Lower lobe of right lung (tissue), 2 donors: ENCODE measurements around the gene COL12A1. TPM values are rescaled to one million over a fixed set of nuclear protein-coding genes. Genes with fewer than 3 reads are reported as not detected.

Experiments used
- ATAC-seq, 2 donors: fragments of 200-7000 bp; cut with Tn5 transposase; one replicate each; pipeline ENCODE4 v1.9.1; 2020 to 2022; ENCODE audit warnings: mild to moderate bottlenecking in 2 of 2, moderate library complexity in 2 of 2
- DNase-seq: peaks from one replicate; pipeline ENCODE4 v3.0.0-alpha.2; 2020
- H3K27ac ChIP-seq: fragments of 200-600 bp; one replicate; pipeline ENCODE4 v1.8.0; 2022
- H3K27me3 ChIP-seq: fragments of 200-600 bp; one replicate; pipeline ENCODE4 v1.8.0; 2022; ENCODE audit warnings: low read depth
- H3K36me3 ChIP-seq: fragments of 200-600 bp; one replicate; pipeline ENCODE4 v1.8.0; 2022; ENCODE audit warnings: mild to moderate bottlenecking
- H3K4me1 ChIP-seq: fragments of 200-600 bp; one replicate; pipeline ENCODE4 v1.8.0; 2022
- H3K4me3 ChIP-seq: fragments of 200-600 bp; one replicate; pipeline ENCODE4 v1.8.0; 2022; ENCODE audit warnings: mild to moderate bottlenecking
- H3K9me3 ChIP-seq: fragments of 200-600 bp; one replicate; pipeline ENCODE4 v1.8.0; 2022
- intact Hi-C: fragments of 100-400 bp; cut with DNase I; formaldehyde crosslinking; loops from one replicate; pipeline ENCODE4 v1.11.0; 2022
- total RNA-seq: library from RNA; stranded (reverse); fragmentation: NEBNext Ultra II Directional; extraction: Animal tissue kit (Norgen Biotek cat#: 25700); gene quantifications from one replicate; pipeline ENCODE4 v1.2.1, GENCODE V29; 2021
- TF ChIP-seq, protein P1 (sequence below): fragments of 200-600 bp; IDR thresholded peaks from one replicate; pipeline ENCODE4 v1.8.0; 2022; ENCODE audit warnings: antibody characterized with exemption, mild to moderate bottlenecking
- donor health status: DM: no; HTN: yes; CAD: no; lungs with severe emphysema.

The COL12A1 gene
- total RNA-seq, 1 donor from 2014 or later = 36.6 TPM

DNA sequence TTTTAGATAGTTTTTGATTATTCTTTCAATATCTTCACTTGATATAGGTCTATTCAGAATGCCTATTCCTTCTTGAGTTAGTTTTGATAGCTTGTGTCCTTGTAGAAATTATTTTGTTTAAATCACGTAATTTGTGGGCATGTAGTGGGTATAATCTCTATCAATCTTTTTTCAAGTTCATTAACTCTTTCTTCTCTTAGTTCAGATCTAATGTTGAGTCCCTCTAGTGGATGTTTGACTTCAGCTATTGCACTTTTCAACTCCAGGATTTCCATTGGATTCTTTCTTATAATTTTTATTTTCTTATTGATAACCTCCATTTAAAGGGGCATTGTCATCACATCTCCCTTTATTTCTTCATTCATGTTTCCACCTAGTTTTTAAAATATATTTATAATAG is 135.6 kb downstream of the COL12A1 start:
- H3K27ac ChIP-seq = no peak overlapping the region
- H3K36me3 ChIP-seq = no peaks in the 10 kb centered on the region
- intact Hi-C loops = no loop called here
- no peaks in the 10 kb centered on the region for H3K4me1 ChIP-seq
- ATAC-seq (no peak), DNase-seq (no peak)
- H3K27me3 ChIP-seq = no peaks in the 10 kb centered on the region
- no peaks in the 10 kb centered on the region for H3K9me3 ChIP-seq
- H3K4me3 ChIP-seq = no peak overlapping the region
- TF ChIP-seq, protein P1, sequence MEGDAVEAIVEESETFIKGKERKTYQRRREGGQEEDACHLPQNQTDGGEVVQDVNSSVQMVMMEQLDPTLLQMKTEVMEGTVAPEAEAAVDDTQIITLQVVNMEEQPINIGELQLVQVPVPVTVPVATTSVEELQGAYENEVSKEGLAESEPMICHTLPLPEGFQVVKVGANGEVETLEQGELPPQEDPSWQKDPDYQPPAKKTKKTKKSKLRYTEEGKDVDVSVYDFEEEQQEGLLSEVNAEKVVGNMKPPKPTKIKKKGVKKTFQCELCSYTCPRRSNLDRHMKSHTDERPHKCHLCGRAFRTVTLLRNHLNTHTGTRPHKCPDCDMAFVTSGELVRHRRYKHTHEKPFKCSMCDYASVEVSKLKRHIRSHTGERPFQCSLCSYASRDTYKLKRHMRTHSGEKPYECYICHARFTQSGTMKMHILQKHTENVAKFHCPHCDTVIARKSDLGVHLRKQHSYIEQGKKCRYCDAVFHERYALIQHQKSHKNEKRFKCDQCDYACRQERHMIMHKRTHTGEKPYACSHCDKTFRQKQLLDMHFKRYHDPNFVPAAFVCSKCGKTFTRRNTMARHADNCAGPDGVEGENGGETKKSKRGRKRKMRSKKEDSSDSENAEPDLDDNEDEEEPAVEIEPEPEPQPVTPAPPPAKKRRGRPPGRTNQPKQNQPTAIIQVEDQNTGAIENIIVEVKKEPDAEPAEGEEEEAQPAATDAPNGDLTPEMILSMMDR = no peak

DNA sequence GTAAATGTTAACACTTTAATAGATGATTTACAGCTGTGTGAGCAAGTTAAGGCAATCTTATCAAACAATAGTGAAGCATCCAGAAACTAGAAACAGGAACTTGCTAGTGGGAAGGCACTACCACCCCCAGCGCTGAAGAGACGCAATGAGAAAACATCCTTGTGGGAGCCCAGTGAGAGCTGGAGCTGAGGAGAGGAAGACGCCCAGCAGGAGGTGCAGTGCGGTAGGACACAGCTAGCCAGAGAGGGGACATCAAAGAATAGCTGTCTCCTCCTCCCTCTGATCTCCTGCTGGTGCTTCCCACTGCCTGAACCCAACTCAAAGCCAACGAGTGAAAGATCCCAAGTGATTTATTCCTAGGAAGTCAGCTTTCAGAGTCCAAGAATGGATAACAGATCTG is 140.3 kb downstream of the COL12A1 start:
- no peak for DNase-seq
- Histone ChIP-seq H3K4me1 (no peaks in the 10 kb centered on the region), H3K9me3 (no peaks in the 10 kb centered on the region), H3K27me3 (no peaks in the 10 kb centered on the region), H3K36me3 (no peaks in the 10 kb centered on the region), H3K4me3 (no peak overlapping the region), H3K27ac (no peak overlapping the region)
- ATAC-seq = no peak
- TF ChIP-seq, protein P1 = no peak
- intact Hi-C loops = no loop called here

DNA sequence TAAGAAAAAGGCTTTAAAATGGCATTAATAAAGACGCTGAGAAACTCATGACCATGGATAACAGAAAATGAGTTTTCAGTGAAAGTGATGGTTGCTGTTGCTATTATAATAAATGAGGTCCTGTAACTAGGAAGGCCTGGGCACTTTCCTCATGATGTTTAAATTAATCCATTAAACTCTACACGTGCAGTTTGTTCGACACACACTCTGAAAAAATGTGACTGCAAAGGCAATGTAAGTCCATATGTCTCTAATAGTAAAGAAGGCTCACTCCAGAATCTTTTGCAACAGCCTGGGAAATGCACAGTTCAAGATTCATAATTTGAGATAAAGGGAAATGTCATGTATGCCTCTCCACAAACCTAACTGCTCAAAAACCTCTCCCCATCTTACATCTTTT is 153.4 kb downstream of the COL12A1 start:
- Histone ChIP-seq H3K36me3 (no peaks in the 10 kb centered on the region), H3K4me3 (no peak overlapping the region), H3K4me1 (no peaks in the 10 kb centered on the region), H3K27me3 (no peaks in the 10 kb centered on the region), H3K9me3 (no peaks in the 10 kb centered on the region), H3K27ac (no peak overlapping the region)
- ATAC-seq (no peak), DNase-seq (no peak)
- intact Hi-C loops = no loop called here
- TF ChIP-seq, protein P1 = no peak

DNA sequence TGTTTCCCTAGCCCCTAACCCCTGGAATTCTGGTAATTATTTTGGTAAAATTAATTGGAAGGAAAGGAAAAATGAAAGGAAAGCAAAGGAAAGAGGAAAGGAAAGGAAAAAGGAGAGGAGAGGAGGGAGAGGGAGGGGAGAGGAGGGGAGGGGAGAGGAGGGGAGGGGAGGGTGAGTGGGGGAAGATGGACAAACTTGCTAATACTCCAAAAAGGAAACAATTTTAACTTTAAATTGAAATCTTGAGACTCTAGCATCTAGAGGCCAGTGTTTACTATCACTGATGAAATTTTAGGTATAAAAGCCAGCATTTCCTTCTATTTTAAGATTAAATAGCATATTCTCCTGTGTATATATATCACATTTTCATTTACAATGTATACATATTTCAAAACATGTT is 156.5 kb downstream of the COL12A1 start:
- TF ChIP-seq, protein P1 = no peak
- no peak for ATAC-seq
- no peak for DNase-seq
- no peaks in the 10 kb centered on the region for H3K36me3 ChIP-seq
- no peaks in the 10 kb centered on the region for H3K4me1 ChIP-seq
- no peaks in the 10 kb centered on the region for H3K9me3 ChIP-seq
- intact Hi-C loops = no loop called here
- no peak overlapping the region for H3K27ac ChIP-seq
- no peaks in the 10 kb centered on the region for H3K27me3 ChIP-seq
- H3K4me3 ChIP-seq = no peak overlapping the region

DNA sequence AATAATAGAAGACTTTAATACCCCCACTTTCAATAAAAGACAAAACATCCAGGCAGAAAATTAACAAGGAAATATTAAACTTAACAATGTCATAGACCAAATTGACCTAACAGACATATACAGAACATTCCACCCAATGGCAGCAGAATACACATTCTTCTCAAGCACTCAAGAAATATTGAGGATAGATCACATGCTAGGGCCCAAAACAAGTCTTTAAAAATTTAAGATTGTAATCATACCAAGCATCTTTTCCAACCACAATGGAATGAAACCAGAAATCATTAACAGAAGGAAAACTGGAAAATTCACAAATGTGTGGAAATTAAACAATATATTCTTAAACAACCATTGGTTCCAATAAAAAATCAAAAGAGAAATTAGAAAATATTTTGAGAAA is 161.0 kb downstream of the COL12A1 start:
- no peak for DNase-seq
- Histone ChIP-seq H3K9me3 (peaks cover 5% of the 10 kb centered on the region), H3K27me3 (no peaks in the 10 kb centered on the region), H3K27ac (no peak overlapping the region), H3K4me3 (no peak overlapping the region), H3K4me1 (no peaks in the 10 kb centered on the region), H3K36me3 (no peaks in the 10 kb centered on the region)
- ATAC-seq = no peak
- intact Hi-C loops = no loop called here
- TF ChIP-seq, protein P1 = no peak

DNA sequence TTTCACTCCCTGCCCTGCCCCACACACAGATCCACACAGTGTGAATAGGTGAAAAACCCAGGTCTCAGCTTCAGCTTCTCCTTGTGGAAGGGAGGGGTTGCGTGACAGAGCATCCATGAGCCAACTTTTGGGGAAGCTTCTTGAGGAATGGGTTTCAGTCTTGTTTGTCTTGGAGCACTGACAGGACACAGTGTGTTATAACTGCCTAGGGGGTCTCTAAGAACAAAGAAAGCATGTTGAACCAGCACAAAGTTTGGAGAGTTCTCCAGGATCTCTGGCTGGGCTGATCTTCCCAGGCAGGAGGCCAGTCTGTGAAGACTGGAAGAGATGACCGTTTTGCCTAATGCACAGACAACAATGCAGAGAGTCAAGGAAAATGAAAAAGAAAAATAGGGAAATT is 164.5 kb downstream of the COL12A1 start:
- no peak overlapping the region for H3K4me3 ChIP-seq
- TF ChIP-seq, protein P1 = no peak
- ATAC-seq = no peak
- H3K27me3 ChIP-seq = no peaks in the 10 kb centered on the region
- H3K4me1 ChIP-seq = no peaks in the 10 kb centered on the region
- no peak overlapping the region for H3K27ac ChIP-seq
- intact Hi-C loops = no loop called here
- H3K36me3 ChIP-seq = no peaks in the 10 kb centered on the region
- H3K9me3 ChIP-seq = peaks cover 5% of the 10 kb centered on the region
- no peak for DNase-seq
